Prostate gland (tissue), 2 donors: ENCODE results near the gene DOCK11.

Source experiments
- CTCF ChIP-seq, 4 experiments: fragments of 200-600 bp in 2 of 4; fragments of 450-650 bp in 2 of 4; sonication (generic) in 2 of 4; IDR thresholded peaks; 1 replicate in 3 of 4; 2 replicates in 1 of 4; pipeline ENCODE4 v1.5.1; 2016 to 2019; ENCODE audit warnings: antibody characterized with exemption in 4 of 4, mild to moderate bottlenecking in 2 of 4, moderate library complexity in 2 of 4
- POLR2A ChIP-seq: fragments of 450-650 bp; IDR thresholded peaks from one replicate; pipeline ENCODE4 v1.6.1; 2016; ENCODE audit warnings: antibody characterized with exemption, mild to moderate bottlenecking

DNA sequence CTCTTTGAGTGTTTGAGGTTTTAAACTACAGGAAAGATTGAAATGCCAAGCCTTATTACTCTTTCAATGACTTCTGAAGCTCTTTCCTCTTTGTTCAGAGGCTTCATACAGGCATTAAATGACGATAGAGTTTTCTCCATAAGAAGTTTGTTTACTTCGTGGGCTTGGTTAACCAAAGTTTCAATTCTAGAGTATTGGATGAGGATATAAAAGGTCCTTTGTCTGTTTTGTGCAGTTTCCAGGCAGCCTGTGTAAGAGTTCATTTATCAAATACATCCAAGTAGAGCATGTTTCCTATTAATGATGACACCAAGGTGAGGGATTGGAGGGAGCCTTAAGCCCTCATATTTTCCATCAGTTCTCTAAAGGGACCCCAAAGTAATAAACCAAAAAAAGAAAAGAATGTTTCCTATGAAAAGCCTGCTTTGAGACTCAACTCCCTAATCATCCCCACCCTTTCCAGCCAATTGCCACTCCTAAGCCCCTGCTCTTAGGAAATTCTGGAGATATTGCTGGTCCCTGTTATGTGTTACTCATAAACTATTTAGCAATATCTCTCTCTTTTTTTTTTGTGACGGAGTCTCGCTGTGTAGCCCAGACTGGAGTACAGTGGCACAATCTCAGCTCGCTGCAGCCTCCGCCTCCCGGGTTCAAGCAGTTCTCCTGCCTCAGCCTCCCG is 125.6 kb downstream of the DOCK11 start:
- TF ChIP-seq CTCF (IDR thresholded peaks at IDR 0.05) (no peak), POLR2A (no peak)
